Colonic mucosa (tissue), 4 donors: Measurements from ENCODE around the gene AGBL4. TPM values are rescaled to one million over a fixed set of nuclear protein-coding genes. Genes with fewer than 3 reads are reported as not detected.
A peak's percentile ranks its signal among the peaks of the same experiment; 100 is the strongest.

Source experiments
- DNase-seq: peaks from one replicate; pipeline ENCODE4 v3.0.0-alpha.2; 2020
- H3K27ac ChIP-seq: fragments of 200-600 bp; one replicate; pipeline ENCODE4 v1.8.0; 2021
- H3K27me3 ChIP-seq: fragments of 200-600 bp; one replicate; pipeline ENCODE4 v1.8.0; 2021
- H3K36me3 ChIP-seq: fragments of 200-600 bp; one replicate; pipeline ENCODE4 v1.8.0; 2021
- H3K4me1 ChIP-seq: fragments of 200-600 bp; one replicate; pipeline ENCODE4 v1.8.0; 2021; ENCODE audit warnings: mild to moderate bottlenecking
- H3K4me3 ChIP-seq: fragments of 200-600 bp; one replicate; pipeline ENCODE4 v1.8.0; 2021
- H3K9ac ChIP-seq, 2 donors: one replicate each; pipeline ENCODE4 v1.7.0; 2013; ENCODE audit warnings: control low read depth in 2 of 2, low read depth in 2 of 2, low read length in 2 of 2
- H3K9me3 ChIP-seq: fragments of 200-600 bp; one replicate; pipeline ENCODE4 v1.8.0; 2021
- CTCF ChIP-seq: fragments of 200-600 bp; IDR thresholded peaks from one replicate; pipeline ENCODE4 v1.8.0; 2022; ENCODE audit warnings: antibody characterized with exemption, mild to moderate bottlenecking
- intact Hi-C: fragments of 100-400 bp; cut with DNase I; formaldehyde crosslinking; loops from one replicate; pipeline ENCODE4 v1.14.1; 2022
- total RNA-seq, 2 donors: library from RNA; stranded (reverse); fragmentation: NEBNext Ultra II Directional in 1 of 2; extraction: Animal tissue kit (Norgen Biotek cat#: 25700) in 1 of 2; gene quantifications; one replicate each; pipeline ENCODE4 v1.2.1, GENCODE V29; 2021
- donor health status: healthy.
- donor health status: DM: no; HTN: no; CAD: no.
- donor health status: DM: no; HTN: no; CAD: no.

Gene AGBL4
- total RNA-seq, 2 donors from 2014 or later, result 0.24 to 0.30 TPM

- no peak overlapping the region for H3K4me3 ChIP-seq
- no peaks in the 10 kb centered on the region for H3K9me3 ChIP-seq
- intact Hi-C loops, result no loop called here
- no peak overlapping the region for H3K9ac ChIP-seq
- no peaks in the 10 kb centered on the region for H3K36me3 ChIP-seq
- DNase-seq, result peak; percentile 26
- no peak for TF ChIP-seq CTCF
- H3K27ac ChIP-seq, result no peak overlapping the region
- H3K27me3 ChIP-seq, result no peaks in the 10 kb centered on the region
- no peaks in the 10 kb centered on the region for H3K4me1 ChIP-seq
Measured at GRCh38 chr1:48772211-48772610, 1251.5 kb downstream of the AGBL4 start.

- H3K9me3 ChIP-seq, result no peaks in the 10 kb centered on the region
- intact Hi-C loops, result no loop called here
- H3K27ac ChIP-seq, result no peak overlapping the region
- H3K9ac ChIP-seq, result no peak overlapping the region
- no peak for TF ChIP-seq CTCF
- no peak overlapping the region for H3K4me3 ChIP-seq
- H3K36me3 ChIP-seq, result no peaks in the 10 kb centered on the region
- no peaks in the 10 kb centered on the region for H3K27me3 ChIP-seq
- DNase-seq, result no peak
- no peaks in the 10 kb centered on the region for H3K4me1 ChIP-seq
Measured at GRCh38 chr1:48771561-48771960, 1252.2 kb downstream of the AGBL4 start.

GRCh38 chr1:48767975-48768510 lies 1255.7 kb downstream of the AGBL4 start:
- Histone ChIP-seq H3K36me3 (no peaks in the 10 kb centered on the region), H3K4me1 (no peaks in the 10 kb centered on the region), H3K9ac (no peak overlapping the region), H3K9me3 (no peaks in the 10 kb centered on the region), H3K27ac (no peak overlapping the region), H3K4me3 (no peak overlapping the region), H3K27me3 (no peaks in the 10 kb centered on the region)
- intact Hi-C loops, result no loop called here
- no peak for TF ChIP-seq CTCF
- no peak for DNase-seq

- Histone ChIP-seq H3K9ac (no peak overlapping the region), H3K27ac (no peak overlapping the region), H3K27me3 (no peaks in the 10 kb centered on the region), H3K9me3 (no peaks in the 10 kb centered on the region), H3K4me3 (no peak overlapping the region), H3K36me3 (no peaks in the 10 kb centered on the region), H3K4me1 (no peaks in the 10 kb centered on the region)
- intact Hi-C loops, result no loop called here
- DNase-seq, result no peak
- TF ChIP-seq CTCF, result no peak
Measured at GRCh38 chr1:48765335-48765734, 1258.4 kb downstream of the AGBL4 start.

GRCh38 chr1:48761986-48762385 lies 1261.8 kb downstream of the AGBL4 start:
- no peak for TF ChIP-seq CTCF
- Histone ChIP-seq H3K36me3 (no peaks in the 10 kb centered on the region), H3K9me3 (no peaks in the 10 kb centered on the region), H3K27ac (no peak overlapping the region), H3K27me3 (no peaks in the 10 kb centered on the region), H3K4me3 (no peak overlapping the region), H3K9ac (no peak overlapping the region), H3K4me1 (no peaks in the 10 kb centered on the region)
- no peak for DNase-seq
- intact Hi-C loops, result no loop called here
